NCI-H128 (cell line): ENCODE results near the gene RAB5IF.

Experiments
- DNase-seq: peaks from one replicate; lab custom pipeline; 2025; ENCODE audit not compliant: unreplicated experiment; lab: John Stamatoyannopoulos, UW

The RAB5IF gene

DNA sequence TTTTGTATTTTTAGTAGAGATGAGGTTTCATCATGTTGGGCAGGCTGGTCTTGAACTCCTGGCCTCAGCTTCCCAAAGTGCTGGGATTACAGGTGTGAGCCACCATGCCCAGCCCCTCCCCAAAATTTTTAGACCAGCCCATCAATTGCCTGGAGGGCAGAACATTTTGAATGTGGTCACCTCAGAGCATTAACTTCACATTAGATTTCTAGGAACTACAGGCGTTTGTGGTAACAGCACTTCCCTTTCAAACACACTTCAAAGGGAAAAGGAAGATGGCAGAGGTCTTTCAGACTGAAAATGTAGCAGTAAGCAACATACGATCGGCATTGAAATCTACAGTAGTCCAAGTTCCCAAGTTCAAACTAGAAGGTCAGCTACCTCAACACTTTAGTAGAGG lies 52.7 kb downstream of the RAB5IF start:
- DNase-seq: no peak
